HepG2 (cell line): ENCODE results near the gene PIK3CD.

Experiments used
- MXD3 ChIP-seq: IDR thresholded peaks from 2 replicates; pipeline ENCODE4 v1.6.1; 2016; ENCODE audit warnings: mild to moderate bottlenecking, missing biosample characterization, missing genetic modification reagents
- PCBP2 ChIP-seq: fragments of 200-400 bp; formaldehyde crosslinking; optimal IDR thresholded peaks from 2 replicates; pipeline ENCODE3; 2018; ENCODE audit warnings: low read length, low read depth; ENCODE audit not compliant: poor library complexity, severe bottlenecking
- TF ChIP-seq, protein P1 (sequence below): sonication (generic); formaldehyde crosslinking; IDR thresholded peaks from 2 replicates; pipeline ENCODE4 v1.5.0; 2020; ENCODE audit warnings: mild to moderate bottlenecking, missing genetic modification reagents, moderate library complexity

GRCh38 chr1:9609998-9610397, 41.5 kb upstream of the PIK3CD start:
- no peak for TF ChIP-seq PCBP2
- no peak for TF ChIP-seq MXD3 (CRISPR knock-in tag)
- TF ChIP-seq, protein P1, sequence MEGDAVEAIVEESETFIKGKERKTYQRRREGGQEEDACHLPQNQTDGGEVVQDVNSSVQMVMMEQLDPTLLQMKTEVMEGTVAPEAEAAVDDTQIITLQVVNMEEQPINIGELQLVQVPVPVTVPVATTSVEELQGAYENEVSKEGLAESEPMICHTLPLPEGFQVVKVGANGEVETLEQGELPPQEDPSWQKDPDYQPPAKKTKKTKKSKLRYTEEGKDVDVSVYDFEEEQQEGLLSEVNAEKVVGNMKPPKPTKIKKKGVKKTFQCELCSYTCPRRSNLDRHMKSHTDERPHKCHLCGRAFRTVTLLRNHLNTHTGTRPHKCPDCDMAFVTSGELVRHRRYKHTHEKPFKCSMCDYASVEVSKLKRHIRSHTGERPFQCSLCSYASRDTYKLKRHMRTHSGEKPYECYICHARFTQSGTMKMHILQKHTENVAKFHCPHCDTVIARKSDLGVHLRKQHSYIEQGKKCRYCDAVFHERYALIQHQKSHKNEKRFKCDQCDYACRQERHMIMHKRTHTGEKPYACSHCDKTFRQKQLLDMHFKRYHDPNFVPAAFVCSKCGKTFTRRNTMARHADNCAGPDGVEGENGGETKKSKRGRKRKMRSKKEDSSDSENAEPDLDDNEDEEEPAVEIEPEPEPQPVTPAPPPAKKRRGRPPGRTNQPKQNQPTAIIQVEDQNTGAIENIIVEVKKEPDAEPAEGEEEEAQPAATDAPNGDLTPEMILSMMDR: no peak
